ENCODE data around the gene CES2.

- TF ChIP-seq CTCF (tag by site-specific recombination; IDR thresholded peaks at IDR 0.05), result no peak
- TF ChIP-seq ZFHX2 (tag by site-specific recombination; conservative IDR thresholded peaks at IDR 0.05), result no peak
- TF ChIP-seq ZNF768 (tag by site-specific recombination; IDR thresholded peaks at IDR 0.05), result no peak
- no peak for TF ChIP-seq REST (tag by site-specific recombination; IDR thresholded peaks at IDR 0.05)
- no peak for TF ChIP-seq ZNF596 (tag by site-specific recombination; IDR thresholded peaks at IDR 0.05)
- no peak for TF ChIP-seq ZBTB7A (tag by site-specific recombination; IDR thresholded peaks at IDR 0.05; ENCODE audit: low read depth)
Observed at GRCh38 chr16:66888647-66889615, 46.4 kb upstream of the CES2 start.

All from HEK293 (cell line).